C4-2B (cell line): Measurements from ENCODE around the gene AKAP9.

Experiments
- CTCF ChIP-seq: fragments of 450-650 bp; conservative IDR thresholded peaks from 2 replicates; pipeline ENCODE4 v1.5.1; 2017; ENCODE audit warnings: mild to moderate bottlenecking
- ZFX ChIP-seq: fragments of 450-650 bp; IDR thresholded peaks from 2 replicates; pipeline ENCODE4 v1.6.1; 2017

- TF ChIP-seq CTCF, result no peak
- TF ChIP-seq ZFX, result no peak
Observed at GRCh38 chr7:91959023-91959422, 18.4 kb downstream of the AKAP9 start.
